NCI-H526 (cell line): Measurements from ENCODE around the gene PSMB10.
A peak's percentile ranks its signal among the peaks of the same experiment; 100 is the strongest.

ENCODE experiments used
- DNase-seq, 2 experiments: peaks; one replicate each; lab custom pipeline; 2025; lab: John Stamatoyannopoulos, UW

The PSMB10 gene

DNA sequence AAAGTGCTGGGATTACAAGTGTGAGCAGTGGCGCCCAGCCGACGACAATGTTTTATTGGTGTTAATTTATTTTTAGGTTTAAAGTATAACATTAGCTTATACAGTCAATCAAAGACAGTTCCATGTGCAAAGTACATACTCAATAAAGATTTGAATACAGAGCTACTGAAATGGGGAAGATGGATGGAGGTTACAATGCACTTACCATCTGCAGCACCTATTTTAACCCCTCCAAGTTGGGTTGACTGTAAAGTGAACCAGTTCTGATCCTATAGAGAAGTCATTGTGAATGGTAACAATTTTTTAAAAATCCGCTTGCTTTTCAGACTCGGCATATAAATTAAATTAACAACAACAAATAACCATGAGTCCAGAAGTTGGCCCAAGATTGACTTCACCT lies 44.3 kb downstream of the PSMB10 start:
- no peak for DNase-seq

- no peak for DNase-seq
These were observed 48.3 kb downstream of the PSMB10 start for GRCh38 chr16:67888331-67888730.

DNA sequence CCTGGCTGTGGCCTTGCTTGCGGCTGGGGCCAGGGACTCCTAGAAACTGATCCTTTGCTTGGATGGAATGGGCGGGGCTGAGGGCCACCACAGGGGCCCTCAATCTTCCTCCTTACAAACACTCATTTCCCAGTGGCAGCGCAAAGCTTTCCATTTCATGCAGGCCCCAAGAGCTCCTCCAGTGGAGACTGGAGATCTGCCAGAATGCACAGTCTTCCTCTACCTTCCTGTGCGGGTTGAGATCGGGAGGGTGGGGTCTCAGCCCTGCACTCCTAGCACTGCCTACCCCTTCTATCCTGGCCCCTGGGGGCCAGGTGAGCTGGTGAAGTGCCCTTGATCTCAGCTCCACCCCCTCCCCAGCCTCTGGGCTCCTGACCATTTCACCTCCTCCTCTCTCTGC lies 50.3 kb downstream of the PSMB10 start:
- DNase-seq = no peak

- DNase-seq = no peak
These were observed 50.7 kb downstream of the PSMB10 start for GRCh38 chr16:67885976-67886375.

- no peak for DNase-seq
These were observed 51.1 kb downstream of the PSMB10 start for GRCh38 chr16:67885545-67885944.

- DNase-seq = peak; percentile 2 to 41
These were observed 52.0 kb downstream of the PSMB10 start, which contains the start of gene NRN1L for GRCh38 chr16:67884684-67885083. Gene NRN1L (plus strand): TSS chr16:67884885. CDS start chr16:67884904, 19 bp downstream.
